Endodermal cell (in vitro differentiated cells): ENCODE measurements around the gene CAPN9. TPM values are rescaled to one million over a fixed set of nuclear protein-coding genes. Genes with fewer than 3 reads are reported as not detected.

ENCODE experiments used
- DNase-seq: peaks from one replicate; pipeline ENCODE4 v3.0.0-alpha.2; 2017
- H3K27ac ChIP-seq: 2 replicates; pipeline ENCODE4 v1.5.1; 2013; ENCODE audit warnings: mild to moderate bottlenecking, low read depth, low read length, moderate library complexity
- H3K27me3 ChIP-seq: 2 replicates; pipeline ENCODE4 v1.6.1; 2013; ENCODE audit warnings: mild to moderate bottlenecking, low read length, moderate library complexity; ENCODE audit not compliant: insufficient read depth, control insufficient read depth, poor library complexity, severe bottlenecking
- H3K36me3 ChIP-seq: 2 replicates; pipeline ENCODE4 v1.7.0; 2013; ENCODE audit warnings: mild to moderate bottlenecking, low read length, moderate library complexity; ENCODE audit not compliant: control insufficient read depth, insufficient read depth
- H3K4me1 ChIP-seq: one replicate; pipeline ENCODE4 v1.7.0; 2013; ENCODE audit warnings: low read length; ENCODE audit not compliant: control insufficient read depth, insufficient read depth
- H3K4me3 ChIP-seq: 2 replicates; pipeline ENCODE4 v1.5.1; 2013; ENCODE audit warnings: mild to moderate bottlenecking, low read length, moderate library complexity
- H3K9ac ChIP-seq: 2 replicates; pipeline ENCODE4 v1.6.1; 2013; ENCODE audit warnings: mild to moderate bottlenecking, low read length, moderate library complexity; ENCODE audit not compliant: poor library complexity, severe bottlenecking; ENCODE audit errors: extremely low read depth
- H3K9me3 ChIP-seq: 2 replicates; pipeline ENCODE4 v1.6.1; 2013; ENCODE audit warnings: mild to moderate bottlenecking, low read length, moderate library complexity; ENCODE audit not compliant: control insufficient read depth
- H3K27ac Mint-ChIP-seq: 2 replicates; pipeline ENCODE4 v1.8.0; 2020; ENCODE audit warnings: mixed read lengths
- H3K27me3 Mint-ChIP-seq: 2 replicates; pipeline ENCODE4 v1.8.0; 2021; ENCODE audit warnings: mild to moderate bottlenecking, mixed read lengths; ENCODE audit not compliant: insufficient read depth
- H3K36me3 Mint-ChIP-seq: 2 replicates; pipeline ENCODE4 v1.8.0; 2020; ENCODE audit warnings: low read depth, mixed read lengths
- H3K4me1 Mint-ChIP-seq: 2 replicates; pipeline ENCODE4 v1.8.0; 2020; ENCODE audit warnings: mixed read lengths
- H3K4me3 Mint-ChIP-seq: 2 replicates; pipeline ENCODE4 v1.8.0; 2020; ENCODE audit warnings: mild to moderate bottlenecking, moderate library complexity, mixed read lengths
- H3K9me3 Mint-ChIP-seq: 2 replicates; pipeline ENCODE4 v1.8.0; 2020; ENCODE audit warnings: mild to moderate bottlenecking, mixed read lengths
- WGBS, 2 experiments: methylation state at CpG; one replicate each; pipeline versions ENCODE4 v1.1.5 to v1.1.7; 2013; ENCODE audit warnings: missing lambda C conversion rate in 2 of 2, mixed read lengths in 1 of 2; ENCODE audit not compliant: insufficient coverage in 1 of 2, insufficient read length in 1 of 2; 5-methylcytosine and 5-hydroxymethylcytosine counted together
- total RNA-seq, 2 donors: library from RNA; stranded (reverse); fragmentation: NEBNext Ultra II Directional in 1 of 2; extraction: Animal tissue kit (Norgen Biotek cat#: 25700) in 1 of 2; gene quantifications; 2 replicates in 1 of 2; 3 replicates in 1 of 2; pipeline ENCODE4 v1.2.1, GENCODE V29; 2021
- TF ChIP-seq, protein P1 (sequence below): fragments of 200-600 bp; sonication (generic); conservative IDR thresholded peaks from 2 replicates; pipeline ENCODE4 v1.5.0; 2021; ENCODE audit warnings: antibody characterized with exemption, mild to moderate bottlenecking

CAPN9 gene
- total RNA-seq, 2 donors from 2014 or later: 1.1 TPM

DNA sequence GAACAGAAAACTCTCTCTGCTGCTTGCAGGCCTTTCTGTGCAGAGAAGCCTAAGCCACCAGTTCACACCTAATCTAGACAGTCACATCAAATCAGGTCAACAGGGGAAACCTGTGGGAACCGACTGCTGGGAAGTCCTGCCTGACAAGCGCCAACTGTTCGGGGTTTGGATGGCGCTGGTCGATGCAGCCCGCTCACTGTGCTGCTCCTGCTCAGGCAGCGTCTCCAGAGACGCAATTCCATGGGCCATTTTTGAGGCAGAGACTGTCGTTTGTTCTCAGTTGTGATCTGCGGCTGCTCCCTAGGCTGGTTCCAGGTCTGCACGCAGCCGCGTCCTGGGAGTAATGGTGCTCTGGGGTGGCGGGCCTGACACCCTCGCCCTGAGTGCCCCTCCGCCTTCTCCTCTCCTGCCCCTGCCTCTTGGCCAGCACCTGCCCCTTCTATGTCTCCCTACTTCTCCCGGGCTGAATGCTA, 34.7 kb upstream of the CAPN9 start:
- 92 to 95% methylated on average over 6 to 17 of the region's 17 CpGs for WGBS, 2 experiments
- Histone ChIP-seq H3K36me3 (no peaks in the 10 kb centered on the region), H3K4me1 (no peaks in the 10 kb centered on the region), H3K27me3 (no peaks in the 10 kb centered on the region), H3K9me3 (no peaks in the 10 kb centered on the region), H3K27ac (no peak overlapping the region), H3K4me3 (no peak overlapping the region), H3K9ac (no peak overlapping the region)
- H3K9me3 Mint-ChIP-seq: peaks cover 6% of the 10 kb centered on the region
- no peak overlapping the region for H3K27ac Mint-ChIP-seq
- H3K36me3 Mint-ChIP-seq: no peaks in the 10 kb centered on the region
- H3K4me1 Mint-ChIP-seq: no peaks in the 10 kb centered on the region
- no peak overlapping the region for H3K4me3 Mint-ChIP-seq
- H3K27me3 Mint-ChIP-seq: peaks cover 2% of the 10 kb centered on the region
- no peak for DNase-seq
- TF ChIP-seq, protein P1, sequence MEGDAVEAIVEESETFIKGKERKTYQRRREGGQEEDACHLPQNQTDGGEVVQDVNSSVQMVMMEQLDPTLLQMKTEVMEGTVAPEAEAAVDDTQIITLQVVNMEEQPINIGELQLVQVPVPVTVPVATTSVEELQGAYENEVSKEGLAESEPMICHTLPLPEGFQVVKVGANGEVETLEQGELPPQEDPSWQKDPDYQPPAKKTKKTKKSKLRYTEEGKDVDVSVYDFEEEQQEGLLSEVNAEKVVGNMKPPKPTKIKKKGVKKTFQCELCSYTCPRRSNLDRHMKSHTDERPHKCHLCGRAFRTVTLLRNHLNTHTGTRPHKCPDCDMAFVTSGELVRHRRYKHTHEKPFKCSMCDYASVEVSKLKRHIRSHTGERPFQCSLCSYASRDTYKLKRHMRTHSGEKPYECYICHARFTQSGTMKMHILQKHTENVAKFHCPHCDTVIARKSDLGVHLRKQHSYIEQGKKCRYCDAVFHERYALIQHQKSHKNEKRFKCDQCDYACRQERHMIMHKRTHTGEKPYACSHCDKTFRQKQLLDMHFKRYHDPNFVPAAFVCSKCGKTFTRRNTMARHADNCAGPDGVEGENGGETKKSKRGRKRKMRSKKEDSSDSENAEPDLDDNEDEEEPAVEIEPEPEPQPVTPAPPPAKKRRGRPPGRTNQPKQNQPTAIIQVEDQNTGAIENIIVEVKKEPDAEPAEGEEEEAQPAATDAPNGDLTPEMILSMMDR: no peak

- Mint-ChIP-seq H3K4me3 (no peak overlapping the region), H3K36me3 (no peaks in the 10 kb centered on the region), H3K4me1 (no peaks in the 10 kb centered on the region), H3K9me3 (peaks cover 6% of the 10 kb centered on the region), H3K27ac (no peak overlapping the region), H3K27me3 (no peaks in the 10 kb centered on the region)
- H3K27me3 ChIP-seq: no peaks in the 10 kb centered on the region
- no peak overlapping the region for H3K9ac ChIP-seq
- TF ChIP-seq, protein P1: no peak
- no peak overlapping the region for H3K4me3 ChIP-seq
- no peak overlapping the region for H3K27ac ChIP-seq
- no peaks in the 10 kb centered on the region for H3K36me3 ChIP-seq
- no peak for DNase-seq
- H3K4me1 ChIP-seq: no peaks in the 10 kb centered on the region
- 75 to 86% methylated on average over 4 to 7 of the region's 7 CpGs for WGBS, 2 experiments
- H3K9me3 ChIP-seq: no peaks in the 10 kb centered on the region
These were observed 34.0 kb upstream of the CAPN9 start for GRCh38 chr1:230713138-230713537.

- H3K27ac ChIP-seq: no peak overlapping the region
- DNase-seq: no peak
- H3K36me3 ChIP-seq: no peaks in the 10 kb centered on the region
- H3K27me3 ChIP-seq: no peaks in the 10 kb centered on the region
- TF ChIP-seq, protein P1: no peak
- H3K36me3 Mint-ChIP-seq: no peaks in the 10 kb centered on the region
- no peak overlapping the region for H3K4me3 Mint-ChIP-seq
- no peak overlapping the region for H3K9ac ChIP-seq
- WGBS, 2 experiments: 91 to 94% methylated on average over 5 to 8 of the region's 8 CpGs
- H3K27me3 Mint-ChIP-seq: no peaks in the 10 kb centered on the region
- H3K9me3 ChIP-seq: no peaks in the 10 kb centered on the region
- no peaks in the 10 kb centered on the region for H3K4me1 ChIP-seq
- no peak overlapping the region for H3K27ac Mint-ChIP-seq
- H3K4me1 Mint-ChIP-seq: no peaks in the 10 kb centered on the region
- peaks cover 6% of the 10 kb centered on the region for H3K9me3 Mint-ChIP-seq
- no peak overlapping the region for H3K4me3 ChIP-seq
These were observed 33.7 kb upstream of the CAPN9 start for GRCh38 chr1:230713547-230713914.
